Measurements from ENCODE around the gene UGT1A6.

Gene UGT1A6

DNA sequence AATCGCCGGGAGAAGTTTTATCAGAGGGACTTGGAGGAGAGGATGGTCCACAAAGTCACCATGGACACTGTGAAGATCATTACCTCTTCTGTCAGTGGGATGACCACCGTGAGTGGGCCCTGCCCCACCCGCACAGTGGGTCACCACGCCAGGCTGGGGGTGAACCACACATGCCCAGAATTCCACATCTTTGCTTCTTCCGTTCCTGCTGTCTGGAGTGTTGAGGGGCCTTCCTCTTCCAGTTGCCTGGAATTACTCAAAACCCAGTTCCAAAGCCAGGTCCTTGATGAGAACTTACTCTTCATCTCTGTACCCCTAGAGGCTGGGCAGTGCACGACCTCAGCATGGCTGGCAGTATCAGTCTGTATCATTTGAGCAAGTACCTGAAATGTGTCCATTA lies 107.5 kb downstream of the UGT1A6 start:
- no peak for DNase-seq (ENCODE audit: low read depth in 2 of 2)

- DNase-seq (ENCODE audit: low read depth in 2 of 2), result no peak
Observed at GRCh38 chr2:233801357-233802131, 108.9 kb downstream of the UGT1A6 start.

- DNase-seq (ENCODE audit: low read depth in 2 of 2), result no peak
Observed at GRCh38 chr2:233802132-233802815, 109.6 kb downstream of the UGT1A6 start.

- no peak for DNase-seq (ENCODE audit: low read depth in 2 of 2)
Observed at GRCh38 chr2:233803292-233803911, 110.7 kb downstream of the UGT1A6 start.

GRCh38 chr2:233803994-233804393 lies 111.3 kb downstream of the UGT1A6 start:
- no peak for DNase-seq (ENCODE audit: low read depth in 2 of 2)

DNA sequence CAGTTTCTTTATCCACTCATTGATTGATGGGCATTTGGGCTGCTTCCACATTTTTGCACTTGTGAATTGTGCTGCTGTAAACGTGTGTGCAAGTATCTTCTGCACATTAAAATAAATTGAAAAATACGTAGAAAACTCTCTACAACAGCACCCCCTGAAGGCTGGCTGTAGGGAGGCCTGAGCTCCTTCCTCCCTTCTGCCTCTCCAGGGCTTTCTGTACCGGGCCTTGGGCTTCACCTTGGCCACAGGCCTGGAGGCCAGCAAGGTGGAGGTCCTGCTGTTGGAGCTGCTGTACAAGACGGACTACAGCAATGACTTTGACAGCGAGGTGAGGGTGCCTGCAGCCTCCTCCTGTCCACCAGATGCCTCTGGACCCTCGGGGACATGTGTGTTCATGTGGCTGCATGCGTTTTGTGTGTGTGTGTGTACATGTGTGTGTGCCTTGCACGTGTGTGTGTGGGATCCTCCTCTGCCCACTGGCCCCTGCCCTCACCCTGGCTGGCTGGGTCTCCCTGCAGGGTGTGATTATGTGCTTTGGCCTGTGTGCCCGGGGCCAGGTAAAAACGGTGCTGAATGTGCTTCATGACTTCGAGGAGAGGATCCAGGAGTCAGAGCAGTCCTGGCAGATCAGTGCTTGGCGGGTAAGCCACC lies 114.7 kb downstream of the UGT1A6 start:
- no peak for DNase-seq (ENCODE audit: low read depth in 2 of 2)

DNA sequence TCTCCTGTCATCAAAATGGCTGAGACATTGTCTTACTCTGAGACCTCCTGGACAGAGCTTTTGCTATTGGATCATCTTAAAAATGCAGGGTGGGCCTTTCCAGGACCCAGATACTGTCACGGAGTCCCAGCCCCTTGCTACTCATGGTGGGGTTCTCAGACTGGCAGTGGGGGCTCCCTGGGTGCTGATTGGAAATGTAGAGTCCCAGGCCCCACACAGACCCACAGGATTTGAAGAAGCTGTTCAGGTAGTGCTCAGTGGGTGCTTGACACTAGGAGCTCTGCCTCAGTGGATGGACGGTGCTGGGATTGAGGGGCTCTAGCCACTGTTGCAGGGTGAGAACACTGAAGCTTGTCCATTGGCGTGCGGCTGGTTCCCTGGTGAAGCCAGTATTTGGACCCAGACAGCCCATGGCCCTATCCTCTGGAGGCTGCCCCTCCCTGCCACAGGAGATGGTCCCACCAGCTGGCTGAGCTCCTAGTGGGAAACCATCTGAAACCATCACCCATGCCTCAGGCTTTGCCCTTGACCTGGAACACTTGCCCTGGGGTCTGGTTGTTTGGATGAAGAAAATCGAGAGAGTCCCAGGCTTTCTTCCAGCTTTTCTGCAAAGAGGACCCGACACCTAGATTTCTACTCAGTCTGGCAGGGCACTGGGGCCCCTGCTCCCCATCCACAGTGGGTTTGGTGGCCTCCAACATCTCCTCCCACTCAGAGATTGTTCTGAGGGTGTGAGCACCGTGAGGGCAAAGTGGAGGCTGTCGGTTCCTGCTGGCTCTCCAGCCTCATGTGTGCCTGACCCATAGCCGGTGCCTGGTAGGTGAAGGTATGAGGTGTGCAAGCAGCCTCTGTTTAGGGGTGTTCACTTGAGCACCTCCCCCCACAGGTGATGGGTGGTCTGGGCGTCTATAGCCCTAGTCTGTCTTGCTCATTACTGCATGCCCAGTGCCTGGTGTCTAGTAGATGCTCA lies 115.6 kb downstream of the UGT1A6 start:
- DNase-seq (ENCODE audit: low read depth in 2 of 2), result no peak

- no peak for DNase-seq (ENCODE audit: low read depth in 2 of 2)
Observed at GRCh38 chr2:233810385-233810784, 117.7 kb downstream of the UGT1A6 start.

DNA sequence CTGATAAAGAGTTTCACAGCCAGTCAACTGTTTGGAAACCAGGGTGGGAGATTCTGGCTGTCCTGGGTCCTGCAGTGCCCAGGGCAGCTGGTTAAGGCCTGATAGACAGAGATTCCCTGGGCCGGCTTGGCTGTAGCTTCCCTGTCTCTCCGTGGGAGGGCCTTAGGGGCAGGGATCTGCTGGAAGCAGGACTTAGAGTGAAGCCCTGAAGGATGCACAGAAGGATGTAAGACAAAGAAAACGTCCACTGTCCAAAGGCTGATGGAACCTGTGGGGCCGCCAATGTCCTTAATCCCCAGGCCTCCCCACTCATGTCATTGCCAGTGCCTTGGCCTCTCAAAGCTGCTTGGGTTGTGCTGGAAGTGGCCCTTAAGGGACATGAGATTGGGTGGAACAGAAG lies 118.4 kb downstream of the UGT1A6 start:
- no peak for DNase-seq (ENCODE audit: low read depth in 2 of 2)

DNA sequence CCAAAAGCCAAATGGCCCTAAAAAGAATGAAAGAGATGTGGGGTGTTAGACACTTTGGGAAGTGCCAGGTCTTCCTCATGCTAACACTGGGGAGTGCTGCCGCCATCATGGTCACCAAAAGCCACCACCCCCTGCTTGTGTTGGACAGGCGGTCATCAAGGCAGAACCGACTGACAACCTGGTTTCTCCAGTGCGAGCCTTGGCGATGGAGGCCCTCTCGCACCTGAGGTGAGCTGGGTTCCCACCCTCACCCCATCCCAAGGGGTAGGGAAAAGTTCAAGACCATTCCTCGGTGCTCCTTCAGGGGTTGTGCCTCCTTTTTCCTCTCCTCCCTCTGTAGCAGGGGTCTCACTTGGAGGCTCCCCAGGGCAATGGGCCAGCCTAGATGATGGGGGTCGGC lies 119.0 kb downstream of the UGT1A6 start:
- no peak for DNase-seq (ENCODE audit: low read depth in 2 of 2)

- DNase-seq (ENCODE audit: low read depth in 2 of 2), result no peak
Observed at GRCh38 chr2:233813236-233814055, 120.8 kb downstream of the UGT1A6 start.

DNA sequence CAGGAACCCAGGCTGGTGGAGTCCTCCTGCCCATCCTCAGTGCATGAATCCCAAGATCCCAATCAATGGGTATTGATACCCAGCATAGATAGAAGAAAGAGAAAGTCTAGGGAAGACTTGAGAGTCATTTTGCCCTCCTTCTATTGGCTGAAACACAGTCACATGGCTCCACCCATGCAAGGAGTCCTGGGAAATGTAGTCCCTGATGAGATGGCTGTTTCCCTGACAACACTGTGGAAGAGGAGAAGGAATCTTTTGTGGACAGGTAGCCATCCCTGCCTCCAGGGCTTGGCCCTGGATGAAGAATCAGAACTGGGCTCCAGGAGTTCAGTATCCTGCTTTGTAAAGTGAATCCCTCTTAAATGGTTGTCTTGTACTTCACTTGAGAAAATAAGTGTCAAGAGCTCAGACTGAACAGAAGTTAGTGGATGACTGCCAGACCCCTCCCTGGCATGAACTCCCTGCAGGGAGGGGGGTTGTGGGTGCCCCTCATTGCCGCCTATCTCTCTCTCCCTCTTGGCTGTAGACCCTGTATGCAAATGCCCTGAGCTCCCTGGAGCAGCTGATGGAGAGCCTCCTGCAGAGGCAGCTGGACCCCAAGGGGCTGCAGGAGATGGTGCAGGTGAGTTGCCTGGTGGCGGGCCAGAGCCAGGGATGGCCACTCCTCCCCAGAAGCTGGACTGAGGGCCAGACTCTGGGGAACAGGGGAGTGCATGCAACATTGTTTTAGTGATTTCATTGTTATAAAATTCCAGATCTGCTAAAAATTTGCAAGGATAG lies 121.6 kb downstream of the UGT1A6 start:
- no peak for DNase-seq (ENCODE audit: low read depth in 2 of 2)

DNA sequence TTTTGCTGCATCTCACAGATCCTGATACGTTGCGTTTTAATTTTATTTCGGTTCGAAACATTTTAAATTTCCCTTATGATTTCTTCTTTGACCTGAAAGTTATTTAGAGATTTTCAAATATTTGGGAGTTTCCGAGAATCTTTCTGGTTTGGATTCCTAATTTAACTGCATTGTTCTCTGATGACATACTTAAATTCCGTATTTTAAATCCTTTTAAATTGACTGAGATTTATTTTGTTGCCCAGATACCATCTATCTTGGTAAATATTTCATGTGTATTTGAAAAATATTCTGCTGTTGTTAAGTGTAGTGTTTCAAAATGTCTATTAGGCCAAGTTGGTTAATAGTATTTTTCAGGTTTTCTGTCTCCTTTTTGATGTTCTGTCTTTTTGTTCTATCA lies 123.2 kb downstream of the UGT1A6 start:
- DNase-seq (ENCODE audit: low read depth in 2 of 2), result no peak

GRCh38 chr2:233816334-233816733 lies 123.6 kb downstream of the UGT1A6 start:
- DNase-seq (ENCODE audit: low read depth in 2 of 2), result no peak

DNA sequence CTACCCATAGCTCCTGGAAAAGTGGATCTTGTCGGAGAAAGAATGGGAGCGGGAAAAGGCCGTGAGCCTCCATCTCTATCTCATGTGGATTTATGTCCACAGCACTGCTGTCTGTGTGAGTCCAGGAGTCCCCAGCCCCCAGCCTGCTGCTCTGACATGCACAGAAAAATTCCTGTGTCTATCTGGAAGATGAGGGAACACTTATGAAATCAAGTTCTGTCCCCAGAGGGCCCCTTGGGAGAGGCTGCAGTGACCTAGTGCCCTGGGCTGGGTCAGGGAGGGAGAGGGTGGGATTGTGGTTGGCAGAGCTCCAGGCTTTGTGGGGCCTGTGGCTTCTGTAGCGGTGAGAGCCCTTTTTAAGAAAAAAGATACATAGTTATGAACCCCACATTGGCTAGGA lies 124.1 kb downstream of the UGT1A6 start:
- DNase-seq (ENCODE audit: low read depth in 2 of 2), result no peak

DNA sequence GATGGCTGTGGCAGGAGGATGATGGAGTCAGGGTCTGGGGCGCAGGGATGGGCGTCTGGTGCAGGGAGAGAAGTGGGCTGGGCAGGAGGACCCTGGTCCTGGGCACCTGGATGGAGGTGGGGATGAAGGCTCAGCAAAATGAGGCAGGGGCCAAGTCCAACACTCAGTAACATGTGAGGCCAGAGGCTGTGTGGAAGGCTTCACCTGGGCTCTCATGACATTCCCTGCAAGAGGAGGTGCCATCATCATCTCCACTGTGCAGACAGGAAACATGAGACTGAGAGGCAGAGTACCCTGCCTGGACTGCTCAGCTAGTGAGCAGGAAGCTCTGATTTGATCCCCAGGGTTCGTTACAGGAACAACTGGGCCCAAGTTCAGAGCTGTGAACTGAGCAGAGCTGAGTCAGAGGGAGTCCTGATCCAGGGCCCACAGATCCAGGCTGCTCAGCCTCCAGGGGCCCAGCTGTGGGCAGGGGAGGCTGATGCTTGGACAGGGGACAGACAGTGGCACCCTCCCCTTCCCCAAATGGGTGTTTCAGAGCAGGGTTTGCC lies 124.7 kb downstream of the UGT1A6 start:
- no peak for DNase-seq (ENCODE audit: low read depth in 2 of 2)

DNA sequence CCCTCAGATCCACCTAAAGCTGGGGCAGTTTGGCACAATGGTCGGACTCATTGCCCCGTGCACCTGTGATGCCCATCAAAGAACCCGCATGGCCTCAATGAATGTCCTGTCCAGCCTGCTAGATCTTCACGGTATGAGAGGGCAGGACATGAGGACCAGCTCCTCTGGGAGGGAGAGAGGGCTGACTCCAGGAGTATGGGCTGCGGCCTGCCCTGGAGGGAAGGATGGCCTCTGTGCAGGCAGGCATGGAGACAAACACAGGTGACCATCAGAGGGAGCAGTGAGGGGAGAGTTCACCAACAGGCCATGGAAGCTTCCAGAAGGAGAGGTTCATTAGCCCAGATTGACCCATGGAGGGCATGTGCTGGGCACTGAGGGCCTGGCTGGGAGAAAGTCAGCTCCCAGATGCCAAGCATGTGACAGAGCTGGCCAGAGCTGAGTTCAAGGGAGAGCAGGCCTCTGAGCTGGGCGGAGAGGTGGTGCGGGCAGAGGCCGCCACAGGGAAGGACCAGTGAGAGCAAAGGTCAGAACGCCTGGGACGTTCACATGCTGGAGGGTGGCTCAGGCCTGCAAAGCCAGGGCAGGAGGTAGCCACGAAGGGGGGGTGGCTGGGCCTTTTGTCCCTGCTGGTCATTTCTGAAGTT lies 125.4 kb downstream of the UGT1A6 start:
- no peak for DNase-seq (ENCODE audit: low read depth in 2 of 2)
